H1 (cell line): ENCODE measurements around the gene ARMC9.

Experiments
- CTCF ChIP-seq, 3 experiments: IDR thresholded peaks; 1 replicate in 2 of 3; 2 replicates in 1 of 3; pipeline versions ENCODE4 v1.5.1 to v1.6.1; 2011; ENCODE audit warnings: low read length in 3 of 3, mild to moderate bottlenecking in 3 of 3, inconsistent platforms in 2 of 3, low read depth in 1 of 3, moderate library complexity in 1 of 3; ENCODE audit not compliant: insufficient read depth in 1 of 3; ENCODE audit errors: control extremely low read depth in 1 of 3
- EZH2 ChIP-seq: fragments of 200-600 bp; sonication (generic); IDR thresholded peaks from 2 replicates; pipeline ENCODE4 v1.7.1; 2012; ENCODE audit warnings: low read depth, mild to moderate bottlenecking, moderate library complexity, low read length, inconsistent platforms; ENCODE audit not compliant: severe bottlenecking
- POLR2AphosphoS5 ChIP-seq: IDR thresholded peaks from 2 replicates; pipeline ENCODE4 v1.6.1; 2011; ENCODE audit warnings: low read depth, low read length
- POU5F1 ChIP-seq: IDR thresholded peaks from 2 replicates; pipeline ENCODE4 v1.6.1; 2011; ENCODE audit warnings: low read depth, mild to moderate bottlenecking, low read length, moderate library complexity
- RAD21 ChIP-seq, 2 experiments: IDR thresholded peaks in 1 of 2; conservative IDR thresholded peaks in 1 of 2; 2 replicates each; pipeline ENCODE4 v1.6.1; 2011; ENCODE audit warnings: low read depth in 2 of 2, low read length in 2 of 2, improper control_type of control experiment in 1 of 2, inconsistent platforms in 1 of 2, mild to moderate bottlenecking in 1 of 2, moderate library complexity in 1 of 2

DNA sequence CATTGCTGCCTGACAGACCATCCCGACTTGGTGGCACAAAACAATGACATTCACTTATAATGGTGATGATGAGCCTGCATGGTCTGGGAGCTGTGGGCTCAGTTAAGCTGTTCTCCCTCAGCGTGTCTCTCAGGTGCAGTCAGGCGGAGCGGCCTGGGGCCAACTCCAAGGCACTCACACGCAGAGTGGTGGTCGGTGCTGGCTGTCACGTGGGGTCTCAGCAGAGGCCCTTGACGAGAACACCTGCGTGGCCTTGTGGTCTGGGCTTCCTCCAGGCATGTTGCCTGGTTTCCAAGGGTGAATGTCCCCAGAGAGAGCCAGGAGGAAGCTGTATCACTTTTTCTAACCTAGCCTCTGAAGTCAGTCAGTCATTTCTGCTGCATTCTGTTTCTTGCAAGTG lies 29.8 kb downstream of the ARMC9 start:
- TF ChIP-seq EZH2 (no peak), POU5F1 (no peak), CTCF (IDR thresholded peaks at IDR 0.05; ENCODE audit: control extremely low read depth in 1 of 3, insufficient read depth in 1 of 3, low read depth in 1 of 3, low read length in 3 of 3) (no peak), POLR2AphosphoS5 (no peak), RAD21 (IDR thresholded peaks at IDR 0.05 in 1 of 2, conservative IDR thresholded peaks at IDR 0.05 in 1 of 2; ENCODE audit: low read depth in 2 of 2, low read length in 2 of 2) (no peak)
